Measurements from ENCODE around the gene ZNF439.

GRCh38 chr19:11887611-11888531 is 39.3 kb downstream of the ZNF439 start, which contains the start of gene ZNF69:
- no peak for TF ChIP-seq CTCF (IDR thresholded peaks at IDR 0.05; ENCODE audit: low read depth, low read length)
- no peak for TF ChIP-seq EZH2phosphoT487 (IDR thresholded peaks at IDR 0.05; ENCODE audit: low read depth)
